Stomach (tissue), 9 donors: ENCODE measurements around the gene PI16. TPM values are rescaled to one million over a fixed set of nuclear protein-coding genes. Genes with fewer than 3 reads are reported as not detected.

Experiments
- DNase-seq, 2 donors: peaks; one replicate each; pipeline versions ENCODE4 v3.0.0 to v3.0.0-alpha.2; 2013 to 2019
- H3K27ac ChIP-seq, 5 donors: fragments of 200-600 bp in 4 of 5; sonication (generic) in 4 of 5; one replicate each; pipeline ENCODE4 v1.5.1; 2013 to 2019; ENCODE audit warnings: mild to moderate bottlenecking in 1 of 5, moderate library complexity in 1 of 5
- H3K27me3 ChIP-seq, 3 donors: fragments of 200-600 bp; sonication (generic); one replicate each; pipeline ENCODE4 v1.5.1; 2017 to 2019; ENCODE audit warnings: mixed run types in 1 of 3
- H3K36me3 ChIP-seq, 4 donors: fragments of 200-600 bp; sonication (generic); 1 replicate in 3 of 4; 2 replicates in 1 of 4; pipeline ENCODE4 v1.5.1; 2016 to 2019
- H3K4me1 ChIP-seq, 4 donors: fragments of 200-600 bp; sonication (generic); one replicate each; pipeline ENCODE4 v1.5.1; 2016 to 2019
- H3K4me3 ChIP-seq, 4 donors: fragments of 200-600 bp; sonication (generic) in 3 of 4; one replicate each; pipeline ENCODE4 v1.5.1; 2016 to 2019; ENCODE audit warnings: mild to moderate bottlenecking in 1 of 4
- H3K9me3 ChIP-seq, 4 donors: fragments of 200-600 bp; sonication (generic); one replicate each; pipeline ENCODE4 v1.5.1; 2016 to 2019
- CTCF ChIP-seq, 7 experiments: fragments of 450-650 bp in 4 of 7; fragments of 200-600 bp in 3 of 7; sonication (generic) in 3 of 7; IDR thresholded peaks; one replicate each; pipeline ENCODE4 v1.5.1; 2016 to 2019; ENCODE audit warnings: antibody characterized with exemption in 7 of 7, control low read depth in 2 of 7, mild to moderate bottlenecking in 1 of 7
- EP300 ChIP-seq: sonication (generic); formaldehyde crosslinking; IDR thresholded peaks from one replicate; pipeline ENCODE4 v1.6.1; 2017; ENCODE audit warnings: antibody characterized with exemption
- POLR2A ChIP-seq, 4 donors: fragments of 450-650 bp; IDR thresholded peaks; one replicate each; pipeline ENCODE4 v1.6.1; 2016; ENCODE audit warnings: antibody characterized with exemption in 4 of 4, control low read depth in 2 of 4, mild to moderate bottlenecking in 1 of 4, moderate library complexity in 1 of 4
- POLR2AphosphoS5 ChIP-seq, 3 donors: sonication (generic); formaldehyde crosslinking; IDR thresholded peaks; one replicate each; pipeline ENCODE4 v1.6.1; 2016; ENCODE audit warnings: antibody characterized with exemption in 3 of 3
- WGBS, 5 donors: extraction: QIAGEN DNeasy Blood & Tissue Kit in 3 of 5; methylation state at CpG; one replicate each; pipeline versions ENCODE4 v1.1.5 to v1.1.7; 2013 to 2018; 5-methylcytosine and 5-hydroxymethylcytosine counted together
- intact Hi-C: fragments of 100-400 bp; cut with DNase I; formaldehyde crosslinking; loops from one replicate; pipeline ENCODE4 v1.15.1; 2023; ENCODE audit warnings: low total_unique reads
- polyA plus RNA-seq, 3 donors: library from polyadenylated mRNA; stranded (reverse); fragments of 200-250 nt; gene quantifications; one replicate each; pipeline ENCODE4 v1.2.3, GENCODE V29; 2013
- total RNA-seq, 5 donors: library from RNA; depleted of rRNA; stranded (reverse); fragments of >200 nt; gene quantifications; one replicate each; pipeline versions ENCODE4 v1.1.0 to v1.2.3, GENCODE V29; 2014 to 2016
- donor health status: healthy with polysubstance abuse.
- donor health status: Bipolar disorder and iron deficiency.
- donor health status: healthy.

PI16 gene
- total and polyA plus RNA-seq, 8 donors = 1.2 to 21.3 (median 3.0) TPM; not detected in 2

DNA sequence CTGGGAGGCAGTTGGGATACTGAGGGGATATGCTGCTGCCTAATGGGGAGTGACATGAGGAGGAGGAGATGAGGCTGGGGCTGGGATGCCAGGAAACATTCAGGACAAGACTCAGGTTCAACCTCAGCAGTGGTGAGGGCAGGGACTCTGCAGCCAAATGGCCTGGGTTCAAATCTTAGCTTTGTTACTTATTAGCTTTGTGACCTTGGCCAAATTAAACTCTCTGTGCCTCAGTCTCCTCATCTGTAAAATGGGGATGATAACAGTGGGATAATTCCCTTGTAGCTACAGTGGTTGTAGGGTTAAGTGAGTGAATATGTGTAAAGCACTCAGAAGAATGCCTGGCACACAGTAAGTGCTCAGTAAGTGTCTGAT lies 1.9 kb downstream of the PI16 start:
- peaks cover 0 to 7% (median 0%) of the 10 kb centered on the region in 3 donors for H3K27me3 ChIP-seq
- DNase-seq = no peak
- peak overlapping the region in 1 of 5 donors; percentile 24 for H3K27ac ChIP-seq
- no peaks in the 10 kb centered on the region for H3K36me3 ChIP-seq
- H3K4me1 ChIP-seq = peaks cover 0 to 37% (median 17%) of the 10 kb centered on the region in 4 donors
- no peaks in the 10 kb centered on the region for H3K9me3 ChIP-seq
- peak overlapping the region in 1 of 4 donors; percentile 8 for H3K4me3 ChIP-seq
- TF ChIP-seq POLR2AphosphoS5 (IDR thresholded peaks at IDR 0.05) = no peak
- TF ChIP-seq POLR2A (IDR thresholded peaks at IDR 0.05) = no peak
- TF ChIP-seq CTCF (IDR thresholded peaks at IDR 0.05) = no peak
- no peak for TF ChIP-seq EP300
- intact Hi-C loops = no loop called here

GRCh38 chr6:36957773-36958271 lies 3.3 kb downstream of the PI16 start:
- intact Hi-C loops = no loop called here
- peaks cover 0 to 10% (median 0%) of the 10 kb centered on the region in 3 donors for H3K27me3 ChIP-seq
- WGBS, 5 donors = 78 to 94% (median 89%) methylated on average over 8 to 9 of the region's 9 CpGs
- TF ChIP-seq CTCF (IDR thresholded peaks at IDR 0.05) (no peak), POLR2AphosphoS5 (IDR thresholded peaks at IDR 0.05) (no peak), POLR2A (IDR thresholded peaks at IDR 0.05) (no peak), EP300 (no peak)
- peaks cover 0 to 51% (median 20%) of the 10 kb centered on the region in 4 donors for H3K4me1 ChIP-seq
- no peak overlapping the region for H3K4me3 ChIP-seq
- no peak overlapping the region for H3K27ac ChIP-seq
- H3K36me3 ChIP-seq = no peaks in the 10 kb centered on the region
- DNase-seq = no peak
- no peaks in the 10 kb centered on the region for H3K9me3 ChIP-seq

- 85 to 97% (median 90%) methylated on average over 28 to 44 of the region's 44 CpGs for WGBS, 5 donors
Observed at GRCh38 chr6:36958775-36959554, 4.4 kb downstream of the PI16 start.

More at GRCh38 chr6:36958775-36959554, 4.4 kb downstream of the PI16 start:
- Histone ChIP-seq H3K9me3 (no peaks in the 10 kb centered on the region), H3K4me1 (peaks cover 3 to 60% (median 28%) of the 10 kb centered on the region in 4 donors), H3K4me3 (no peak overlapping the region), H3K36me3 (no peaks in the 10 kb centered on the region), H3K27ac (no peak overlapping the region), H3K27me3 (peaks cover 0 to 10% (median 0%) of the 10 kb centered on the region in 3 donors)
- no peak for DNase-seq
- intact Hi-C loops = no loop called here
- TF ChIP-seq CTCF (IDR thresholded peaks at IDR 0.05) (no peak), EP300 (no peak), POLR2A (IDR thresholded peaks at IDR 0.05) (no peak), POLR2AphosphoS5 (IDR thresholded peaks at IDR 0.05) (no peak)
